GM23338 (cell line): ENCODE data around the gene NDUFS6. TPM values are rescaled to one million over a fixed set of nuclear protein-coding genes. Genes with fewer than 3 reads are reported as not detected.

Experiments
- ATAC-seq: fragments of 200-7000 bp; cut with Tn5 transposase; 3 replicates; pipeline ENCODE4 v1.9.1; 2020
- DNase-seq: peaks from one replicate; pipeline ENCODE4 v3.0.0-alpha.2; 2015; ENCODE audit warnings: low spot score
- H2AFZ ChIP-seq: fragments of 200-600 bp; sonication (generic); 2 replicates; pipeline ENCODE4 v1.8.0; 2016; ENCODE audit warnings: antibody characterized with exemption, mild to moderate bottlenecking, moderate library complexity
- H3F3A ChIP-seq: fragments of 200-600 bp; sonication (generic); replicated peaks from 2 replicates; pipeline ENCODE4 v1.8.0; 2017; ENCODE audit warnings: antibody characterized with exemption, mixed run types, low read depth
- H3K27ac ChIP-seq: fragments of 200-600 bp; sonication (generic); 2 replicates; pipeline ENCODE4 v1.6.1; 2016; ENCODE audit warnings: low read depth
- H3K27me3 ChIP-seq: fragments of 200-600 bp; sonication (generic); 2 replicates; pipeline ENCODE4 v1.8.0; 2016; ENCODE audit warnings: mild to moderate bottlenecking, mixed run types, moderate library complexity; ENCODE audit not compliant: insufficient read depth
- H3K36me3 ChIP-seq: fragments of 200-600 bp; sonication (generic); 2 replicates; pipeline ENCODE4 v1.8.0; 2016; ENCODE audit warnings: mild to moderate bottlenecking; ENCODE audit not compliant: insufficient read depth
- H3K4me1 ChIP-seq: fragments of 200-600 bp; sonication (generic); 2 replicates; pipeline ENCODE4 v1.8.0; 2016; ENCODE audit warnings: mild to moderate bottlenecking, moderate library complexity; ENCODE audit not compliant: insufficient read depth
- H3K4me2 ChIP-seq: fragments of 200-600 bp; sonication (generic); 2 replicates; pipeline ENCODE4 v1.7.1; 2017; ENCODE audit warnings: mixed run types
- H3K4me3 ChIP-seq: fragments of 200-600 bp; sonication (generic); 2 replicates; pipeline ENCODE4 v1.6.1; 2016; ENCODE audit warnings: mixed run types
- H3K79me2 ChIP-seq: fragments of 200-600 bp; sonication (generic); replicated peaks from 2 replicates; pipeline ENCODE4 v1.8.0; 2017; ENCODE audit warnings: mild to moderate bottlenecking; ENCODE audit not compliant: insufficient read depth
- H3K9me2 ChIP-seq: fragments of 200-600 bp; sonication (generic); 2 replicates; pipeline ENCODE4 v1.8.0; 2017; ENCODE audit not compliant: insufficient read depth
- H4K20me1 ChIP-seq: fragments of 200-600 bp; sonication (generic); replicated peaks from 2 replicates; pipeline ENCODE4 v1.8.0; 2017; ENCODE audit warnings: mild to moderate bottlenecking; ENCODE audit not compliant: insufficient read depth
- H3K27ac Mint-ChIP-seq: 2 replicates; pipeline ENCODE4 v1.8.0; 2020; ENCODE audit warnings: inconsistent platforms, mild to moderate bottlenecking, moderate library complexity, mixed read lengths
- H3K27me3 Mint-ChIP-seq: 3 replicates; pipeline ENCODE4 v1.8.0; 2022; ENCODE audit warnings: low read depth, mild to moderate bottlenecking, moderate library complexity, mixed read lengths, inconsistent platforms; ENCODE audit not compliant: insufficient read depth, poor library complexity
- H3K36me3 Mint-ChIP-seq: 3 replicates; pipeline ENCODE4 v1.8.0; 2021; ENCODE audit warnings: low read depth, mild to moderate bottlenecking, inconsistent platforms, moderate library complexity, mixed read lengths
- H3K4me1 Mint-ChIP-seq: 3 replicates; pipeline ENCODE4 v1.8.0; 2020; ENCODE audit warnings: mild to moderate bottlenecking, inconsistent platforms, mixed read lengths
- H3K4me3 Mint-ChIP-seq: 3 replicates; pipeline ENCODE4 v1.8.0; 2021; ENCODE audit warnings: moderate library complexity, mild to moderate bottlenecking, inconsistent platforms, mixed read lengths
- H3K9me3 Mint-ChIP-seq: 3 replicates; pipeline ENCODE4 v1.8.0; 2020; ENCODE audit warnings: moderate library complexity, mild to moderate bottlenecking, inconsistent platforms, mixed read lengths
- CREB1 ChIP-seq: fragments of 250-450 bp; sonication (Bioruptor Pico); IDR thresholded peaks from 2 replicates; pipeline ENCODE4 v1.5.0; 2020; ENCODE audit warnings: low read depth, mild to moderate bottlenecking, moderate library complexity
- EZH2 ChIP-seq: fragments of 200-600 bp; sonication (generic); IDR thresholded peaks from one replicate; pipeline ENCODE4 v1.8.0; 2017; ENCODE audit warnings: antibody characterized with exemption, mild to moderate bottlenecking, low read depth; ENCODE audit not compliant: unreplicated experiment
- EZH2phosphoT487 ChIP-seq: fragments of 200-600 bp; sonication (generic); IDR thresholded peaks from one replicate; pipeline ENCODE4 v1.8.1; 2018; ENCODE audit warnings: antibody characterized with exemption; ENCODE audit not compliant: unreplicated experiment
- JUNB ChIP-seq: IDR thresholded peaks from one replicate; pipeline ENCODE4 v1.6.1; 2016; ENCODE audit warnings: antibody characterized with exemption; ENCODE audit not compliant: unreplicated experiment
- NANOG ChIP-seq: IDR thresholded peaks from 2 replicates; pipeline ENCODE4 v1.6.1; 2016; ENCODE audit warnings: antibody characterized with exemption, borderline replicate concordance
- POLR2AphosphoS5 ChIP-seq: IDR thresholded peaks from 2 replicates; pipeline ENCODE4 v1.6.1; 2016; ENCODE audit warnings: antibody characterized with exemption, low read depth
- STAT1 ChIP-seq: IDR thresholded peaks from one replicate; pipeline ENCODE4 v1.6.1; 2016; ENCODE audit warnings: antibody characterized with exemption; ENCODE audit not compliant: unreplicated experiment
- ZNF114 ChIP-seq: fragments of 250-450 bp; sonication (Bioruptor Pico); IDR thresholded peaks from 2 replicates; pipeline ENCODE4 v1.5.0; 2020; ENCODE audit warnings: mild to moderate bottlenecking, moderate library complexity
- ZNF331 ChIP-seq: fragments of 250-450 bp; sonication (Bioruptor Pico); IDR thresholded peaks from 2 replicates; pipeline ENCODE4 v1.5.0; 2020; ENCODE audit warnings: low read depth, mild to moderate bottlenecking, moderate library complexity
- polyA plus RNA-seq: library from polyadenylated mRNA; unstranded; fragments of >200 nt; fragmentation: Nextera tagmentation; extraction: Ambion mirVana; gene quantifications from 2 replicates; pipeline ENCODE4 v1.2.1, GENCODE V29; 2016
- total RNA-seq: library from RNA; depleted of rRNA; stranded (reverse); fragments of >200 nt; shearing (Covaris generic); gene quantifications from 2 replicates; pipeline ENCODE4 v1.2.3, GENCODE V29; 2014
- TF ChIP-seq, protein P1 (sequence below): IDR thresholded peaks from one replicate; pipeline ENCODE4 v1.6.1; 2018; ENCODE audit warnings: antibody characterized with exemption; ENCODE audit not compliant: unreplicated experiment
- TF ChIP-seq, protein P2 (sequence below), 2 experiments: fragments of 200-600 bp in 1 of 2; sonication (generic) in 1 of 2; conservative IDR thresholded peaks; 2 replicates each; pipeline versions ENCODE4 v1.5.1 to v1.6.1; 2016 to 2017; ENCODE audit warnings: antibody characterized with exemption in 2 of 2, low read depth in 2 of 2, mild to moderate bottlenecking in 2 of 2, moderate library complexity in 1 of 2
- TF ChIP-seq, protein P3 (sequence below): fragments of 250-450 bp; sonication (Bioruptor Pico); IDR thresholded peaks from 2 replicates; pipeline ENCODE4 v1.5.0; 2020; ENCODE audit warnings: mild to moderate bottlenecking, moderate library complexity
- TF ChIP-seq, protein P4 (sequence below): IDR thresholded peaks from 2 replicates; pipeline ENCODE4 v1.6.1; 2016; ENCODE audit warnings: antibody characterized with exemption

The NDUFS6 gene
- total and polyA plus RNA-seq, 2 experiments from 2014 or later, result 94.8 to 289 TPM

DNA sequence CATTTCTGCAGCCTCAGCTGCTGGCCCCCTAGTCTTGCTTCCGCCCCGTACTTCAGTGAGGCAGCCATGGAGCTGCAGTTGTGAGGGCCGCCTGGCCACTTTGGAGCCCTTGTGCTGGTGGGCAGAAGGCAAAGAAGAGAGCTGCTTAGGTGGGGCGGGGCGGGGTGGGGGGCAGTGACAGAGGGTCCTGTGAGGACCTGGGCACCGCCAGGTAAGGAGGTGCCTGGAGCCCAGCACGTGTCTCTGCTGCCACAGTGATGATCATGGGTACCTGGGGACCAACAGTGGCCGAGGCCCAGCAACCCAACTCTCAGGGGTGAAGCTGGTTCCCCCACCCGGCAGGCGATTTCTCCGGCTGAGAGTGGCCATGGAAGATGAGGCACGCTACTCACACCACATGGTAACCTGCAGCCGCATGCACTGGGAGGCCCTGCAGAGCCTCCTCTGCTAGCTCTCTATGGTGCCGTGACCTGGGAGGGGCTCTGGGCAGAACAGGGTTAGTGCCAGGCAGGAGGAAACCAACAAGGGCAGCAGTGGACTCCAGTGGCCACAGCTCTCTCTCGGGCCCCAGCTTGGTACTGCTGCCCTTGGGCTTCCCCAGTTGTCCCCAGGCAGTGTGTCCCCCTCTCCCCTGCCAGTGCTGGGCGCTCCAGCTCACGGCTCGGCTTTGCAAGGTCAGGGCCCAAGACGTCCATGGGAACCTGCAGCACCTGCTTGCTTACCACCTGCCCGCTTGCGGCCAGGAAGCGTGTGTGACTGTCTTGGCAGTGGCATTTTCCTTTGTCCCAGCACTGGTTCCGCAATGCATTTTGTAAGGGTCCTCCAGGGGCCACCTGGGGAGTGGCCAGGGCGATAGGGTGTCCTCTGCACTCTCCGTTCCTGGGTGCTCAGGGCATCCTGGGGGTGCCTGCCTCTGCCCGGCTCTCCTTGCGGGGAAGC, 24.0 kb downstream of the NDUFS6 start:
- H3K36me3 ChIP-seq, result peaks cover 5% of the 10 kb centered on the region; the same call in 1 of the 2 replicates
- Mint-ChIP-seq H3K4me1 (peaks cover 13% of the 10 kb centered on the region), H3K9me3 (no peaks in the 10 kb centered on the region), H3K36me3 (peaks cover 32% of the 10 kb centered on the region), H3K27me3 (peaks cover 16% of the 10 kb centered on the region), H3K27ac (no peak overlapping the region), H3K4me3 (no peak overlapping the region)
- H3K27me3 ChIP-seq, result no peaks in the 10 kb centered on the region
- H3K4me2 ChIP-seq, result no peak overlapping the region
- no peaks in the 10 kb centered on the region for H3F3A ChIP-seq
- ATAC-seq (no peak), DNase-seq (no peak)
- peaks cover 15% of the 10 kb centered on the region for H4K20me1 ChIP-seq
- H3K4me1 ChIP-seq, result no peaks in the 10 kb centered on the region; the same call in 1 of the 2 replicates
- H3K9me2 ChIP-seq, result no peaks in the 10 kb centered on the region
- H3K4me3 ChIP-seq, result no peak overlapping the region
- no peaks in the 10 kb centered on the region for H3K79me2 ChIP-seq
- H2AFZ ChIP-seq, result no peak overlapping the region
- TF ChIP-seq CREB1 (CRISPR knock-in tag) (no peak), POLR2AphosphoS5 (no peak), STAT1 (no peak), EZH2 (no peak), ZNF331 (CRISPR knock-in tag) (no peak), NANOG (no peak), ZNF114 (CRISPR knock-in tag) (no peak), JUNB (no peak), EZH2phosphoT487 (no peak)
- TF ChIP-seq, protein P1, sequence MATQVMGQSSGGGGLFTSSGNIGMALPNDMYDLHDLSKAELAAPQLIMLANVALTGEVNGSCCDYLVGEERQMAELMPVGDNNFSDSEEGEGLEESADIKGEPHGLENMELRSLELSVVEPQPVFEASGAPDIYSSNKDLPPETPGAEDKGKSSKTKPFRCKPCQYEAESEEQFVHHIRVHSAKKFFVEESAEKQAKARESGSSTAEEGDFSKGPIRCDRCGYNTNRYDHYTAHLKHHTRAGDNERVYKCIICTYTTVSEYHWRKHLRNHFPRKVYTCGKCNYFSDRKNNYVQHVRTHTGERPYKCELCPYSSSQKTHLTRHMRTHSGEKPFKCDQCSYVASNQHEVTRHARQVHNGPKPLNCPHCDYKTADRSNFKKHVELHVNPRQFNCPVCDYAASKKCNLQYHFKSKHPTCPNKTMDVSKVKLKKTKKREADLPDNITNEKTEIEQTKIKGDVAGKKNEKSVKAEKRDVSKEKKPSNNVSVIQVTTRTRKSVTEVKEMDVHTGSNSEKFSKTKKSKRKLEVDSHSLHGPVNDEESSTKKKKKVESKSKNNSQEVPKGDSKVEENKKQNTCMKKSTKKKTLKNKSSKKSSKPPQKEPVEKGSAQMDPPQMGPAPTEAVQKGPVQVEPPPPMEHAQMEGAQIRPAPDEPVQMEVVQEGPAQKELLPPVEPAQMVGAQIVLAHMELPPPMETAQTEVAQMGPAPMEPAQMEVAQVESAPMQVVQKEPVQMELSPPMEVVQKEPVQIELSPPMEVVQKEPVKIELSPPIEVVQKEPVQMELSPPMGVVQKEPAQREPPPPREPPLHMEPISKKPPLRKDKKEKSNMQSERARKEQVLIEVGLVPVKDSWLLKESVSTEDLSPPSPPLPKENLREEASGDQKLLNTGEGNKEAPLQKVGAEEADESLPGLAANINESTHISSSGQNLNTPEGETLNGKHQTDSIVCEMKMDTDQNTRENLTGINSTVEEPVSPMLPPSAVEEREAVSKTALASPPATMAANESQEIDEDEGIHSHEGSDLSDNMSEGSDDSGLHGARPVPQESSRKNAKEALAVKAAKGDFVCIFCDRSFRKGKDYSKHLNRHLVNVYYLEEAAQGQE, result no peak
- TF ChIP-seq, protein P2, sequence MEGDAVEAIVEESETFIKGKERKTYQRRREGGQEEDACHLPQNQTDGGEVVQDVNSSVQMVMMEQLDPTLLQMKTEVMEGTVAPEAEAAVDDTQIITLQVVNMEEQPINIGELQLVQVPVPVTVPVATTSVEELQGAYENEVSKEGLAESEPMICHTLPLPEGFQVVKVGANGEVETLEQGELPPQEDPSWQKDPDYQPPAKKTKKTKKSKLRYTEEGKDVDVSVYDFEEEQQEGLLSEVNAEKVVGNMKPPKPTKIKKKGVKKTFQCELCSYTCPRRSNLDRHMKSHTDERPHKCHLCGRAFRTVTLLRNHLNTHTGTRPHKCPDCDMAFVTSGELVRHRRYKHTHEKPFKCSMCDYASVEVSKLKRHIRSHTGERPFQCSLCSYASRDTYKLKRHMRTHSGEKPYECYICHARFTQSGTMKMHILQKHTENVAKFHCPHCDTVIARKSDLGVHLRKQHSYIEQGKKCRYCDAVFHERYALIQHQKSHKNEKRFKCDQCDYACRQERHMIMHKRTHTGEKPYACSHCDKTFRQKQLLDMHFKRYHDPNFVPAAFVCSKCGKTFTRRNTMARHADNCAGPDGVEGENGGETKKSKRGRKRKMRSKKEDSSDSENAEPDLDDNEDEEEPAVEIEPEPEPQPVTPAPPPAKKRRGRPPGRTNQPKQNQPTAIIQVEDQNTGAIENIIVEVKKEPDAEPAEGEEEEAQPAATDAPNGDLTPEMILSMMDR (conservative IDR thresholded peaks at IDR 0.05; ENCODE audit: low read depth in 2 of 2), result no peak
- TF ChIP-seq, protein P3, sequence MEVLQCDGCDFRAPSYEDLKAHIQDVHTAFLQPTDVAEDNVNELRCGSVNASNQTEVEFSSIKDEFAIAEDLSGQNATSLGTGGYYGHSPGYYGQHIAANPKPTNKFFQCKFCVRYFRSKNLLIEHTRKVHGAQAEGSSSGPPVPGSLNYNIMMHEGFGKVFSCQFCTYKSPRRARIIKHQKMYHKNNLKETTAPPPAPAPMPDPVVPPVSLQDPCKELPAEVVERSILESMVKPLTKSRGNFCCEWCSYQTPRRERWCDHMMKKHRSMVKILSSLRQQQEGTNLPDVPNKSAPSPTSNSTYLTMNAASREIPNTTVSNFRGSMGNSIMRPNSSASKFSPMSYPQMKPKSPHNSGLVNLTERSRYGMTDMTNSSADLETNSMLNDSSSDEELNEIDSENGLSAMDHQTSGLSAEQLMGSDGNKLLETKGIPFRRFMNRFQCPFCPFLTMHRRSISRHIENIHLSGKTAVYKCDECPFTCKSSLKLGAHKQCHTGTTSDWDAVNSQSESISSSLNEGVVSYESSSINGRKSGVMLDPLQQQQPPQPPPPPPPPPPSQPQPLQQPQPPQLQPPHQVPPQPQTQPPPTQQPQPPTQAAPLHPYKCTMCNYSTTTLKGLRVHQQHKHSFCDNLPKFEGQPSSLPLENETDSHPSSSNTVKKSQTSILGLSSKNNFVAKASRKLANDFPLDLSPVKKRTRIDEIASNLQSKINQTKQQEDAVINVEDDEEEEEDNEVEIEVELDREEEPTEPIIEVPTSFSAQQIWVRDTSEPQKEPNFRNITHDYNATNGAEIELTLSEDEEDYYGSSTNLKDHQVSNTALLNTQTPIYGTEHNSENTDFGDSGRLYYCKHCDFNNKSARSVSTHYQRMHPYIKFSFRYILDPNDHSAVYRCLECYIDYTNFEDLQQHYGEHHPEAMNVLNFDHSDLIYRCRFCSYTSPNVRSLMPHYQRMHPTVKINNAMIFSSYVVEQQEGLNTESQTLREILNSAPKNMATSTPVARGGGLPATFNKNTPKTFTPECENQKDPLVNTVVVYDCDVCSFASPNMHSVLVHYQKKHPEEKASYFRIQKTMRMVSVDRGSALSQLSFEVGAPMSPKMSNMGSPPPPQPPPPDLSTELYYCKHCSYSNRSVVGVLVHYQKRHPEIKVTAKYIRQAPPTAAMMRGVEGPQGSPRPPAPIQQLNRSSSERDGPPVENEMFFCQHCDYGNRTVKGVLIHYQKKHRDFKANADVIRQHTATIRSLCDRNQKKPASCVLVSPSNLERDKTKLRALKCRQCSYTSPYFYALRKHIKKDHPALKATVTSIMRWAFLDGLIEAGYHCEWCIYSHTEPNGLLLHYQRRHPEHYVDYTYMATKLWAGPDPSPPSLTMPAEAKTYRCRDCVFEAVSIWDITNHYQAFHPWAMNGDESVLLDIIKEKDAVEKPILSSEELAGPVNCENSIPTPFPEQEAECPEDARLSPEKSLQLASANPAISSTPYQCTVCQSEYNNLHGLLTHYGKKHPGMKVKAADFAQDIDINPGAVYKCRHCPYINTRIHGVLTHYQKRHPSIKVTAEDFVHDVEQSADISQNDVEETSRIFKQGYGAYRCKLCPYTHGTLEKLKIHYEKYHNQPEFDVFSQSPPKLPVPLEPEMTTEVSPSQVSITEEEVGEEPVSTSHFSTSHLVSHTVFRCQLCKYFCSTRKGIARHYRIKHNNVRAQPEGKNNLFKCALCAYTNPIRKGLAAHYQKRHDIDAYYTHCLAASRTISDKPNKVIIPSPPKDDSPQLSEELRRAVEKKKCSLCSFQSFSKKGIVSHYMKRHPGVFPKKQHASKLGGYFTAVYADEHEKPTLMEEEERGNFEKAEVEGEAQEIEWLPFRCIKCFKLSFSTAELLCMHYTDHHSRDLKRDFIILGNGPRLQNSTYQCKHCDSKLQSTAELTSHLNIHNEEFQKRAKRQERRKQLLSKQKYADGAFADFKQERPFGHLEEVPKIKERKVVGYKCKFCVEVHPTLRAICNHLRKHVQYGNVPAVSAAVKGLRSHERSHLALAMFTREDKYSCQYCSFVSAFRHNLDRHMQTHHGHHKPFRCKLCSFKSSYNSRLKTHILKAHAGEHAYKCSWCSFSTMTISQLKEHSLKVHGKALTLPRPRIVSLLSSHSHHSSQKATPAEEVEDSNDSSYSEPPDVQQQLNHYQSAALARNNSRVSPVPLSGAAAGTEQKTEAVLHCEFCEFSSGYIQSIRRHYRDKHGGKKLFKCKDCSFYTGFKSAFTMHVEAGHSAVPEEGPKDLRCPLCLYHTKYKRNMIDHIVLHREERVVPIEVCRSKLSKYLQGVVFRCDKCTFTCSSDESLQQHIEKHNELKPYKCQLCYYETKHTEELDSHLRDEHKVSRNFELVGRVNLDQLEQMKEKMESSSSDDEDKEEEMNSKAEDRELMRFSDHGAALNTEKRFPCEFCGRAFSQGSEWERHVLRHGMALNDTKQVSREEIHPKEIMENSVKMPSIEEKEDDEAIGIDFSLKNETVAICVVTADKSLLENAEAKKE (CRISPR knock-in tag), result no peak
- TF ChIP-seq, protein P4, sequence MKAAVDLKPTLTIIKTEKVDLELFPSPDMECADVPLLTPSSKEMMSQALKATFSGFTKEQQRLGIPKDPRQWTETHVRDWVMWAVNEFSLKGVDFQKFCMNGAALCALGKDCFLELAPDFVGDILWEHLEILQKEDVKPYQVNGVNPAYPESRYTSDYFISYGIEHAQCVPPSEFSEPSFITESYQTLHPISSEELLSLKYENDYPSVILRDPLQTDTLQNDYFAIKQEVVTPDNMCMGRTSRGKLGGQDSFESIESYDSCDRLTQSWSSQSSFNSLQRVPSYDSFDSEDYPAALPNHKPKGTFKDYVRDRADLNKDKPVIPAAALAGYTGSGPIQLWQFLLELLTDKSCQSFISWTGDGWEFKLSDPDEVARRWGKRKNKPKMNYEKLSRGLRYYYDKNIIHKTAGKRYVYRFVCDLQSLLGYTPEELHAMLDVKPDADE, result no peak
- H3K27ac ChIP-seq, result no peak overlapping the region
